MM.1S (cell line): ENCODE measurements around the gene CROT.

Source experiments
- EZH2 ChIP-seq: fragments of 300-600 bp; sonication (generic); optimal IDR thresholded peaks from 2 replicates; pipeline ENCODE3; 2017; ENCODE audit warnings: low read depth, mild to moderate bottlenecking, antibody characterized with exemption, low read length, mixed read lengths
- EZH2phosphoT487 ChIP-seq: fragments of 300-600 bp; sonication (generic); IDR thresholded peaks from 2 replicates; pipeline ENCODE4 v1.6.1; 2018; ENCODE audit warnings: antibody characterized with exemption, low read length
- TF ChIP-seq, protein P1 (sequence below): fragments of 300-600 bp; sonication (generic); IDR thresholded peaks from 2 replicates; pipeline ENCODE4 v1.5.1; 2016; ENCODE audit warnings: antibody characterized with exemption, low read length, mixed read lengths

DNA sequence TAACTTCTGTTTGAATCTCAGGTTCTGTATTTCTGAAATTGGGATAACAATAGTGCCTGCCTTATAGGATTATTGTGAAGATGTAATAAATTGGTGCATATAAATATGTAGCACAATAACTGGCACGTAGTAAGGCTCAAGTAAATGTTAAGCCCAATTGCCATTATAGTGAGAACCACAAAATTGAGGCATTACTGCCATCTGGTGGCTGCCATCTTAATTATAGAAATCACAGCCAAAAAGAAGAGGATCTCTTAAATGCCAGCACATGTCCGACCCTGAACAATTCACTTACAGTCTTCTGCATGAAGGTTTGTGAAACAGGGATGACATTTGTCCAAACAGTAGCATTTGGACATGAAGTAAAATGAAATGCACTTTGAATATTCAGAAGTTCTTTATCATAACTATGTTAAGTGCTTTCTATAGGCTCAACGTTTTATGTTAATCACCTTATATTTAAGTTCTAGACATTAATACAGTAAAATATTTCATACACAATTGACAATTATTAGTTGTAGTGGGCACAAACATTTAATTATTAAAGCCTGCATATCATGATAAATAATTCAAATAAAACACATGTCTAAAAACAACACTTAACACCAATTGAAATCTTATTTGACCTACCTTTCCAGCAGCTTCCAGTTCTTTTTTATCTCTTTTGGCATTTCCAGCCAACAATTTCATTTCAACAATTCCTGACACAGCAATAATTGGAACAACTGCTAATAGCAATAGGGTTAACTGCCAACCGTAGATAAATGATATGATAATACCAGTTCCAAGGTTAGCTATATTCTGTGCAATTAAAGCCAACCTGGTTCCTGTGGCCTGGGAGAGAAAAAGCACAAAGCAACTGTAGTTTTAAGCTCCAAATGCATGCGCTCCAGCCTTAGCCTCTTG lies 71.5 kb downstream of the CROT start:
- TF ChIP-seq EZH2phosphoT487 (no peak), EZH2 (no peak)
- TF ChIP-seq, protein P1, sequence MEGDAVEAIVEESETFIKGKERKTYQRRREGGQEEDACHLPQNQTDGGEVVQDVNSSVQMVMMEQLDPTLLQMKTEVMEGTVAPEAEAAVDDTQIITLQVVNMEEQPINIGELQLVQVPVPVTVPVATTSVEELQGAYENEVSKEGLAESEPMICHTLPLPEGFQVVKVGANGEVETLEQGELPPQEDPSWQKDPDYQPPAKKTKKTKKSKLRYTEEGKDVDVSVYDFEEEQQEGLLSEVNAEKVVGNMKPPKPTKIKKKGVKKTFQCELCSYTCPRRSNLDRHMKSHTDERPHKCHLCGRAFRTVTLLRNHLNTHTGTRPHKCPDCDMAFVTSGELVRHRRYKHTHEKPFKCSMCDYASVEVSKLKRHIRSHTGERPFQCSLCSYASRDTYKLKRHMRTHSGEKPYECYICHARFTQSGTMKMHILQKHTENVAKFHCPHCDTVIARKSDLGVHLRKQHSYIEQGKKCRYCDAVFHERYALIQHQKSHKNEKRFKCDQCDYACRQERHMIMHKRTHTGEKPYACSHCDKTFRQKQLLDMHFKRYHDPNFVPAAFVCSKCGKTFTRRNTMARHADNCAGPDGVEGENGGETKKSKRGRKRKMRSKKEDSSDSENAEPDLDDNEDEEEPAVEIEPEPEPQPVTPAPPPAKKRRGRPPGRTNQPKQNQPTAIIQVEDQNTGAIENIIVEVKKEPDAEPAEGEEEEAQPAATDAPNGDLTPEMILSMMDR: peak; percentile 68
